WTC11 (cell line): ENCODE results near the gene YBEY. TPM values are rescaled to one million over a fixed set of nuclear protein-coding genes. Genes with fewer than 3 reads are reported as not detected.

ENCODE experiments used
- ATAC-seq: fragments of 200-7000 bp; cut with Tn5 transposase; 2 replicates; pipeline ENCODE4 v1.10.0; 2021; ENCODE audit warnings: mild to moderate bottlenecking, moderate library complexity
- CTCF ChIA-PET: fragments of 300-600 bp; sonication (Branson Sonifier 250); formaldehyde crosslinking; loops from one replicate; lab custom pipeline; 2021; ENCODE audit warnings: antibody characterized with exemption; lab: Charles Lee
- POLR2A ChIA-PET: fragments of 350-600 bp; sonication (Branson Sonifier 250); formaldehyde crosslinking; loops from one replicate; lab custom pipeline; 2021; ENCODE audit warnings: antibody characterized with exemption; lab: Charles Lee
- DNase-seq: peaks from one replicate; pipeline ENCODE4 v3.0.0; 2021; ENCODE audit warnings: low spot score
- H3K27ac Mint-ChIP-seq: 2 replicates; pipeline ENCODE4 v1.8.0; 2021; ENCODE audit warnings: mixed read lengths
- H3K27me3 Mint-ChIP-seq: 2 replicates; pipeline ENCODE4 v1.8.0; 2021; ENCODE audit warnings: low read depth, mild to moderate bottlenecking, moderate library complexity, mixed read lengths
- H3K36me3 Mint-ChIP-seq: 2 replicates; pipeline ENCODE4 v1.8.0; 2021; ENCODE audit warnings: mixed read lengths
- H3K4me1 Mint-ChIP-seq: 2 replicates; pipeline ENCODE4 v1.8.0; 2022; ENCODE audit warnings: mixed read lengths
- H3K4me3 Mint-ChIP-seq: 2 replicates; pipeline ENCODE4 v1.8.0; 2021; ENCODE audit warnings: mild to moderate bottlenecking, moderate library complexity, mixed read lengths
- H3K9me3 Mint-ChIP-seq: 2 replicates; pipeline ENCODE4 v1.8.0; 2021; ENCODE audit warnings: mixed read lengths
- ATF1 ChIP-seq: sonication (generic); formaldehyde crosslinking; IDR thresholded peaks from 2 replicates; pipeline ENCODE4 v1.8.1; 2023; ENCODE audit warnings: mild to moderate bottlenecking, moderate library complexity, missing genetic modification reagents
- CREB1 ChIP-seq: sonication (generic); formaldehyde crosslinking; IDR thresholded peaks from 2 replicates; pipeline ENCODE4 v1.8.0; 2023; ENCODE audit warnings: mild to moderate bottlenecking, missing genetic modification reagents
- ETV6 ChIP-seq: sonication (generic); formaldehyde crosslinking; IDR thresholded peaks from 2 replicates; pipeline ENCODE4 v1.8.1; 2022; ENCODE audit warnings: mild to moderate bottlenecking, missing genetic modification reagents
- FOXK1 ChIP-seq: sonication (generic); formaldehyde crosslinking; IDR thresholded peaks from 2 replicates; pipeline ENCODE4 v1.8.0; 2022; ENCODE audit warnings: mild to moderate bottlenecking, moderate library complexity, missing genetic modification reagents
- FOXP1 ChIP-seq: sonication (generic); formaldehyde crosslinking; IDR thresholded peaks from 2 replicates; pipeline ENCODE4 v1.8.0; 2022; ENCODE audit warnings: missing genetic modification reagents, mild to moderate bottlenecking, moderate library complexity, borderline replicate concordance
- GABPB1 ChIP-seq: sonication (generic); formaldehyde crosslinking; IDR thresholded peaks from 2 replicates; pipeline ENCODE4 v1.8.1; 2023; ENCODE audit warnings: mild to moderate bottlenecking, missing genetic modification reagents
- JAZF1 ChIP-seq: fragments of 250-450 bp; sonication (Bioruptor Pico); IDR thresholded peaks from 2 replicates; pipeline ENCODE4 v1.9.0; 2021; ENCODE audit warnings: moderate library complexity, mild to moderate bottlenecking, inconsistent platforms
- JUN ChIP-seq: sonication (generic); formaldehyde crosslinking; IDR thresholded peaks from 2 replicates; pipeline ENCODE4 v1.8.0; 2023; ENCODE audit warnings: mild to moderate bottlenecking, missing genetic modification reagents
- NFATC4 ChIP-seq: fragments of 250-450 bp; sonication (Bioruptor Pico); IDR thresholded peaks from 2 replicates; pipeline ENCODE4 v1.9.0; 2021; ENCODE audit warnings: mild to moderate bottlenecking
- NR2C2 ChIP-seq: sonication (generic); formaldehyde crosslinking; IDR thresholded peaks from 2 replicates; pipeline ENCODE4 v1.8.0; 2022; ENCODE audit warnings: mild to moderate bottlenecking, missing genetic modification reagents
- RELA ChIP-seq: sonication (generic); formaldehyde crosslinking; IDR thresholded peaks from 2 replicates; pipeline ENCODE4 v1.8.1; 2022; ENCODE audit warnings: missing genetic modification reagents, mild to moderate bottlenecking, borderline replicate concordance
- ZNF121 ChIP-seq: sonication (generic); formaldehyde crosslinking; IDR thresholded peaks from 2 replicates; pipeline ENCODE4 v1.8.0; 2023; ENCODE audit warnings: missing genetic modification reagents
- ZNF138 ChIP-seq: sonication (generic); formaldehyde crosslinking; conservative IDR thresholded peaks from 2 replicates; pipeline ENCODE4 v1.8.1; 2022; ENCODE audit warnings: mild to moderate bottlenecking, moderate library complexity, missing genetic modification reagents
- ZNF219 ChIP-seq: sonication (generic); formaldehyde crosslinking; IDR thresholded peaks from 2 replicates; pipeline ENCODE4 v1.8.0; 2023; ENCODE audit warnings: missing genetic modification reagents, mild to moderate bottlenecking, borderline replicate concordance
- ZNF317 ChIP-seq: sonication (generic); formaldehyde crosslinking; IDR thresholded peaks from 2 replicates; pipeline ENCODE4 v1.8.1; 2023; ENCODE audit warnings: low read depth, mild to moderate bottlenecking, moderate library complexity, missing genetic modification reagents, borderline replicate concordance
- ZNF396 ChIP-seq: fragments of 250-450 bp; sonication (Bioruptor Pico); IDR thresholded peaks from 2 replicates; pipeline ENCODE4 v1.8.0; 2021; ENCODE audit warnings: mild to moderate bottlenecking, moderate library complexity, borderline replicate concordance
- total RNA-seq: library from RNA; stranded (reverse); gene quantifications from 3 replicates; pipeline ENCODE4 v1.2.3, GENCODE V29; 2021
- TF ChIP-seq, protein P1 (sequence below): sonication (generic); formaldehyde crosslinking; IDR thresholded peaks from 2 replicates; pipeline ENCODE4 v1.8.1; 2022; ENCODE audit warnings: mild to moderate bottlenecking, missing genetic modification reagents, moderate library complexity, borderline replicate concordance
- TF ChIP-seq, protein P2 (sequence below): sonication (generic); formaldehyde crosslinking; IDR thresholded peaks from 2 replicates; pipeline ENCODE4 v1.8.0; 2022; ENCODE audit warnings: missing genetic modification reagents
- TF ChIP-seq, protein P3 (sequence below): sonication (generic); formaldehyde crosslinking; IDR thresholded peaks from 2 replicates; pipeline ENCODE4 v1.8.0; 2022; ENCODE audit warnings: mild to moderate bottlenecking, missing genetic modification reagents
- TF ChIP-seq, protein P4 (sequence below): sonication (generic); formaldehyde crosslinking; IDR thresholded peaks from 2 replicates; pipeline ENCODE4 v1.8.1; 2023; ENCODE audit warnings: mild to moderate bottlenecking, missing genetic modification reagents, moderate library complexity

Gene YBEY
- total RNA-seq, 1 experiment from 2014 or later, result 27.4 TPM

DNA sequence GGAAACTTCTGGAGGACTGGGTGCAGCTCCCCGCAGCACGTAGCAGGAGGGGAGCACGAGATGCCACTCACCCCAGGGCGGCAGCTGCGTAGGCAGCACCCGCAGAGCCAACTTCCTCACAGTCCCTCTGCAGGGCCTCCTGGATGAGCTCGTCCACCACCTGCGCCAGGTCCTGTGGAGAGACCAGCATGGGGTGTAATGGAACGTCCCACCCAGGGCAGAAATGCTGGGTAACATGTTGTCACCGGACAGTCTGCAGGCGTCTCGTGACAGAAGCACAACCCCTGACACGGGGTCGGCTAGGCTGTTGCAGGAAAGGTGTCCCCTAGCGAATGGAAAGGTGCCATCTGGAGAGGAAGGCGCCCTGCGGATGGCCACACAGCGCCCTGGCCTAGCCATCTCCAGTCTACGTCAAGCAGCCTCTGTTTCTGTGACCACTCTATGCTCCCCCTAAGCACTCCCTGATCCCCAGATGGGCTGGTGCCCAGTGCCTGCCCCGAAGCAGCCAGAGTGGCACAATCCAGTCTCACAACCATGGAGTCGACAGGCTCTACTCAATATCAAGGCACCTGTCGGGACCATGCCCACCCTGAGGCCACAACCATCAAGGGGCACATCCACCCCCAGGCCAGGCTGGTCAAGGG, 22.0 kb upstream of the YBEY start (continued):
- TF ChIP-seq ETV6 (CRISPR knock-in tag), result no peak

DNA sequence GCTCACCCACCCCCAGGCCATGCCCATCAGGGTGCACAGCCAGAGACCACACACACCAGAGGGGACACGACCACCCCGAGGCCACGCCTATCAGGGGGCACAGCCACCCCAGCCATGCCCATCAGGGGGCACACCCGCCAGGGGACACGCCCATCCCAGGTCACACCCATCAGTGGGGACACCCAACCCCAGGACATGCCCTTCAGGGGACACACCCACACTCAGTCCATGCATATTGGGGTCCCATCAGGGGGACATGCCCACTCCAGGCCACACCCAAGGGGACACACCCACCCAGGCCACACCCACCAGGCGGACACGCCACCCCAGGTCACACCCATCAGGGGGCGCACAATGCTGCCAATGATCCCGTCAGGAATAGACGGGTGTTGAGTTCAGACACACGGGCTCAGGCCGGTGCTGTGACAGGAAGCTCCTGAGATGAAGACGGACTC, 21.4 kb upstream of the YBEY start:
- ATAC-seq, result peak; percentile 52
- no peak for TF ChIP-seq ZNF121
- TF ChIP-seq ETV6 (CRISPR knock-in tag), result no peak
- no peak for TF ChIP-seq ZNF219 (CRISPR knock-in tag)
- TF ChIP-seq RELA (CRISPR knock-in tag), result no peak
- Mint-ChIP-seq H3K27ac (no peak overlapping the region), H3K4me1 (no peaks in the 10 kb centered on the region), H3K9me3 (no peaks in the 10 kb centered on the region), H3K36me3 (peaks cover 55% of the 10 kb centered on the region), H3K4me3 (no peak overlapping the region), H3K27me3 (no peaks in the 10 kb centered on the region)
- ChIA-PET CTCF (no interaction called here), POLR2A (no interaction called here)
- DNase-seq, result peak; percentile 26

DNA sequence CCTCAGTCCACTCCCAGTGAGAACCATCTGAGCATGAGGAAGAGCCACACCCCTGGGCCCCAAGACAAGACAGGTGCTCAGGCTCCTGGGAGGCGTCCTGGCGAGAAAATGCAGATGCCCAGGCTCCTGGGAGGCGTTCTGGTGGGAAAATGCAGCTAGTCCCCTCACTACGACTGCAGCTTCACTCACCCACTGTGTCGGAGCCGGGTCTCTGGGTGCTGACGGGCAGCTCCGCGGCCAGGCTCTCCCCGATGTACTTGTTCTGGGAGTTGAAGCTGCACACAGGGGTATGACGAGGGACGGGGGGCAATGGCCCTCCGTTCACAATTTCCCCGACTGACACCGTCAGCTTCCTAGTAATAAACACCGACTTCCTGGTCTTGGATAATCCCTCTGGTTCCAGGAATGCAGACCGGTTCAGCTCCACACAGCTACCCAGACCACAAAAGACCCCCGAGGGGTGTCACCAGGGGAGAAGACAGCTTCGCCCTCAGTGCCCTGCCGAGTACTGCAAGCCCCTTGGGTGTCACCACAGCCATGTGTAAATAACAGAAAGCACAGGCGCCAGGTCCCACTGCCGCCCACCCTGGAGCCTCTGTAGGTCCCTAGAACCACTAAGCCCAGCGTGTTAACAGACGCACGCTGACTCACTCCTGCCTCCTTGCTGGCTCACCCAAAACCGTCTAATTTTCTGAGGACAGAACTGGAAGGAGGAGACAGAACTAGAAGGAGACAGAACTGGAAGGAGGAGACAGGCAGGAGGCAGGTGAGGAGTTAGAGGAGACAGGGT, 20.2 kb upstream of the YBEY start:
- TF ChIP-seq ZNF317 (no peak), RELA (CRISPR knock-in tag) (no peak), ZNF138 (no peak), NR2C2 (CRISPR knock-in tag) (no peak), NFATC4 (no peak), JAZF1 (CRISPR knock-in tag) (no peak), ATF1 (no peak), FOXP1 (CRISPR knock-in tag) (no peak), ZNF396 (no peak), JUN (CRISPR knock-in tag) (no peak), GABPB1 (CRISPR knock-in tag) (no peak), FOXK1 (CRISPR knock-in tag) (no peak), CREB1 (CRISPR knock-in tag) (no peak)
- TF ChIP-seq, protein P1, sequence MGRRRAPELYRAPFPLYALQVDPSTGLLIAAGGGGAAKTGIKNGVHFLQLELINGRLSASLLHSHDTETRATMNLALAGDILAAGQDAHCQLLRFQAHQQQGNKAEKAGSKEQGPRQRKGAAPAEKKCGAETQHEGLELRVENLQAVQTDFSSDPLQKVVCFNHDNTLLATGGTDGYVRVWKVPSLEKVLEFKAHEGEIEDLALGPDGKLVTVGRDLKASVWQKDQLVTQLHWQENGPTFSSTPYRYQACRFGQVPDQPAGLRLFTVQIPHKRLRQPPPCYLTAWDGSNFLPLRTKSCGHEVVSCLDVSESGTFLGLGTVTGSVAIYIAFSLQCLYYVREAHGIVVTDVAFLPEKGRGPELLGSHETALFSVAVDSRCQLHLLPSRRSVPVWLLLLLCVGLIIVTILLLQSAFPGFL (CRISPR knock-in tag), result no peak
- TF ChIP-seq, protein P2, sequence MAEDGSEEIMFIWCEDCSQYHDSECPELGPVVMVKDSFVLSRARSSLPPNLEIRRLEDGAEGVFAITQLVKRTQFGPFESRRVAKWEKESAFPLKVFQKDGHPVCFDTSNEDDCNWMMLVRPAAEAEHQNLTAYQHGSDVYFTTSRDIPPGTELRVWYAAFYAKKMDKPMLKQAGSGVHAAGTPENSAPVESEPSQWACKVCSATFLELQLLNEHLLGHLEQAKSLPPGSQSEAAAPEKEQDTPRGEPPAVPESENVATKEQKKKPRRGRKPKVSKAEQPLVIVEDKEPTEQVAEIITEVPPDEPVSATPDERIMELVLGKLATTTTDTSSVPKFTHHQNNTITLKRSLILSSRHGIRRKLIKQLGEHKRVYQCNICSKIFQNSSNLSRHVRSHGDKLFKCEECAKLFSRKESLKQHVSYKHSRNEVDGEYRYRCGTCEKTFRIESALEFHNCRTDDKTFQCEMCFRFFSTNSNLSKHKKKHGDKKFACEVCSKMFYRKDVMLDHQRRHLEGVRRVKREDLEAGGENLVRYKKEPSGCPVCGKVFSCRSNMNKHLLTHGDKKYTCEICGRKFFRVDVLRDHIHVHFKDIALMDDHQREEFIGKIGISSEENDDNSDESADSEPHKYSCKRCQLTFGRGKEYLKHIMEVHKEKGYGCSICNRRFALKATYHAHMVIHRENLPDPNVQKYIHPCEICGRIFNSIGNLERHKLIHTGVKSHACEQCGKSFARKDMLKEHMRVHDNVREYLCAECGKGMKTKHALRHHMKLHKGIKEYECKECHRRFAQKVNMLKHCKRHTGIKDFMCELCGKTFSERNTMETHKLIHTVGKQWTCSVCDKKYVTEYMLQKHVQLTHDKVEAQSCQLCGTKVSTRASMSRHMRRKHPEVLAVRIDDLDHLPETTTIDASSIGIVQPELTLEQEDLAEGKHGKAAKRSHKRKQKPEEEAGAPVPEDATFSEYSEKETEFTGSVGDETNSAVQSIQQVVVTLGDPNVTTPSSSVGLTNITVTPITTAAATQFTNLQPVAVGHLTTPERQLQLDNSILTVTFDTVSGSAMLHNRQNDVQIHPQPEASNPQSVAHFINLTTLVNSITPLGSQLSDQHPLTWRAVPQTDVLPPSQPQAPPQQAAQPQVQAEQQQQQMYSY, result no peak
- TF ChIP-seq, protein P3, sequence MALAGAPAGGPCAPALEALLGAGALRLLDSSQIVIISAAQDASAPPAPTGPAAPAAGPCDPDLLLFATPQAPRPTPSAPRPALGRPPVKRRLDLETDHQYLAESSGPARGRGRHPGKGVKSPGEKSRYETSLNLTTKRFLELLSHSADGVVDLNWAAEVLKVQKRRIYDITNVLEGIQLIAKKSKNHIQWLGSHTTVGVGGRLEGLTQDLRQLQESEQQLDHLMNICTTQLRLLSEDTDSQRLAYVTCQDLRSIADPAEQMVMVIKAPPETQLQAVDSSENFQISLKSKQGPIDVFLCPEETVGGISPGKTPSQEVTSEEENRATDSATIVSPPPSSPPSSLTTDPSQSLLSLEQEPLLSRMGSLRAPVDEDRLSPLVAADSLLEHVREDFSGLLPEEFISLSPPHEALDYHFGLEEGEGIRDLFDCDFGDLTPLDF, result no peak
- TF ChIP-seq, protein P4, sequence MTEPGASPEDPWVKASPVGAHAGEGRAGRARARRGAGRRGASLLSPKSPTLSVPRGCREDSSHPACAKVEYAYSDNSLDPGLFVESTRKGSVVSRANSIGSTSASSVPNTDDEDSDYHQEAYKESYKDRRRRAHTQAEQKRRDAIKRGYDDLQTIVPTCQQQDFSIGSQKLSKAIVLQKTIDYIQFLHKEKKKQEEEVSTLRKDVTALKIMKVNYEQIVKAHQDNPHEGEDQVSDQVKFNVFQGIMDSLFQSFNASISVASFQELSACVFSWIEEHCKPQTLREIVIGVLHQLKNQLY (CRISPR knock-in tag), result no peak
- H3K27me3 Mint-ChIP-seq, result no peaks in the 10 kb centered on the region
- ChIA-PET POLR2A (no interaction called here), CTCF (interaction anchor here (1.2 kb wide), 1 partner anchor 12 kb away, joined by 3 read pairs; no protein-coding TSS in a partner anchor)
- H3K36me3 Mint-ChIP-seq, result peaks cover 60% of the 10 kb centered on the region
- no peak overlapping the region for H3K4me3 Mint-ChIP-seq
- no peak overlapping the region for H3K27ac Mint-ChIP-seq
- DNase-seq, result no peak
- H3K4me1 Mint-ChIP-seq, result no peaks in the 10 kb centered on the region
- no peaks in the 10 kb centered on the region for H3K9me3 Mint-ChIP-seq
- ATAC-seq, result no peak
